ENCODE results near the gene ATP7B.

The ATP7B gene

GRCh38 chr13:52010890-52011631, at the start of gene ATP7B:
Gene ATP7B (minus strand): TSS chr13:52011450. CDS start chr13:52011337, 113 bp downstream.
- peak within 1 kb of the TSS; percentile 83 for H3K4me3 ChIP-seq (ENCODE audit: low read depth, low read length)
- TF ChIP-seq, protein P1, sequence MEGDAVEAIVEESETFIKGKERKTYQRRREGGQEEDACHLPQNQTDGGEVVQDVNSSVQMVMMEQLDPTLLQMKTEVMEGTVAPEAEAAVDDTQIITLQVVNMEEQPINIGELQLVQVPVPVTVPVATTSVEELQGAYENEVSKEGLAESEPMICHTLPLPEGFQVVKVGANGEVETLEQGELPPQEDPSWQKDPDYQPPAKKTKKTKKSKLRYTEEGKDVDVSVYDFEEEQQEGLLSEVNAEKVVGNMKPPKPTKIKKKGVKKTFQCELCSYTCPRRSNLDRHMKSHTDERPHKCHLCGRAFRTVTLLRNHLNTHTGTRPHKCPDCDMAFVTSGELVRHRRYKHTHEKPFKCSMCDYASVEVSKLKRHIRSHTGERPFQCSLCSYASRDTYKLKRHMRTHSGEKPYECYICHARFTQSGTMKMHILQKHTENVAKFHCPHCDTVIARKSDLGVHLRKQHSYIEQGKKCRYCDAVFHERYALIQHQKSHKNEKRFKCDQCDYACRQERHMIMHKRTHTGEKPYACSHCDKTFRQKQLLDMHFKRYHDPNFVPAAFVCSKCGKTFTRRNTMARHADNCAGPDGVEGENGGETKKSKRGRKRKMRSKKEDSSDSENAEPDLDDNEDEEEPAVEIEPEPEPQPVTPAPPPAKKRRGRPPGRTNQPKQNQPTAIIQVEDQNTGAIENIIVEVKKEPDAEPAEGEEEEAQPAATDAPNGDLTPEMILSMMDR (IDR thresholded peaks at IDR 0.05; ENCODE audit: insufficient read depth, low read depth, low read length, missing control alignments) = no peak
- DNase-seq (ENCODE audit: low read depth) = peak; percentile 18

GRCh38 chr13:52053460-52053859, 42.2 kb upstream of the ATP7B start:
- TF ChIP-seq, protein P1 (IDR thresholded peaks at IDR 0.05; ENCODE audit: insufficient read depth, low read depth, low read length, missing control alignments) = no peak
- H3K4me3 ChIP-seq (ENCODE audit: low read depth, low read length) = no peak overlapping the region
- no peak for DNase-seq (ENCODE audit: low read depth)

DNA sequence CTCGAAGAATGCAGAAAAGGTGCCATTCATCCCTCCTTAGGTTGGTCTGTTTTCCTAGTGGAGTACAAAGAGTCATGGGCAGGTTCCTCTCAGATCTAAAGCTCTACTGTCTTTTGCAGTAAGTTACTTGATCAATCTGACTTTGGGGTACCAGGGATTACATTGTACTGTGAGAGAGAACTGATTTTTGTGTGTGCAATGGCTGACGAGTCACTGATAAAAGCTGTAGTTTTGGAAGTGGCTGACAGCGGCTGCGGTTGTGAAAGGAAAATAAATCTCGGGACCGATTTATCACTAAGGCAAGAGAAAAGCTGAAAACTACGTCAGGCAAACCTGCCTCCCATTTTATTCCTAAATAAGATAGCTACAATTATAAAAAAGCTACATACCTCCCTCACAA, 40.1 kb upstream of the ATP7B start:
- TF ChIP-seq, protein P1 (IDR thresholded peaks at IDR 0.05; ENCODE audit: insufficient read depth, low read depth, low read length, missing control alignments) = no peak
- no peak overlapping the region for H3K4me3 ChIP-seq (ENCODE audit: low read depth, low read length)
- DNase-seq (ENCODE audit: low read depth) = no peak

- TF ChIP-seq, protein P1 (IDR thresholded peaks at IDR 0.05; ENCODE audit: insufficient read depth, low read depth, low read length, missing control alignments) = no peak
- no peak overlapping the region for H3K4me3 ChIP-seq (ENCODE audit: low read depth, low read length)
- DNase-seq (ENCODE audit: low read depth) = no peak
Observed at GRCh38 chr13:52048516-52048915, 37.3 kb upstream of the ATP7B start.

DNA sequence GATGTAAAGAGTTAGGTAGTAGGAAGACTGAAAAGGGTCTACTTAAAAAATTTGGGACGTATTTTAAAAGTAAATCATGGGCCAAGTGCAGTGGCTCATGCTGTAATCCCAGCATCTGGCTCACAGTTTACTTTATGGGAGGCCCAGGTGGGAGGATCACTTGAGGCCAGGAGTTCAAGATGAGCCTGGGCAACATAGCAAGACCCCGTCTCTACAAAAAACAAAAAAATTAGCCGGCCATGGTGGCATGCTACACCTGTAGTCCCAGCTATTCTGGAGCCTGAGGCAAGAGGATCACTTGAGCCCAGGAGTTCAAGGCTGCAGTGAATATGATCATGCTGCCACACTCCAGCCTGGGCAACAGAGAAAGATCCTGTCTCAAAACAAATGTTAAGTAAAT, 36.2 kb upstream of the ATP7B start:
- TF ChIP-seq, protein P1 (IDR thresholded peaks at IDR 0.05; ENCODE audit: insufficient read depth, low read depth, low read length, missing control alignments) = no peak

GRCh38 chr13:52043675-52044074, 32.4 kb upstream of the ATP7B start:
- DNase-seq (ENCODE audit: low read depth) = no peak
- TF ChIP-seq, protein P1 (IDR thresholded peaks at IDR 0.05; ENCODE audit: insufficient read depth, low read depth, low read length, missing control alignments) = no peak
- no peak overlapping the region for H3K4me3 ChIP-seq (ENCODE audit: low read depth, low read length)

More for the DNA sequence above, 36.2 kb upstream of the ATP7B start:
- no peak for DNase-seq (ENCODE audit: low read depth)
- H3K4me3 ChIP-seq (ENCODE audit: low read depth, low read length) = no peak overlapping the region

DNA sequence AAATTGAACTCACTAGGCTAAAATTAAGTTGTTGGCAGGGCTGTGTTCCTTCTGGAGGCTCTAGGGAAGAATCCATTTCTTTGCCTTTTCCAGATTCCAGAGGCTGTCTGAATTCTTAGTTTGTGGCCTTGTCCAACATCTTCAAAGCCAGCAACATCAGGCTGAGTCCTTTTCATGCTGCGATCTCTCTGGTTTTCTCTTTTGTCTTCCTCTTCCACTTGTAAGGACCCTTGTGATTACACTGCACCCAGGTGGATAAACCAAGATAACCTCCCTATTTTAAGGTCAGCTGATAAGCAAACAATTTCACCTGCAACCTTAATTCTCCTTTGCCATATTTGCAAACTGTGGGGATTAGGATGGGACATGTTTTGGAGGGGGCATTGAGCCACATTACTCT, 24.8 kb upstream of the ATP7B start:
- no peak overlapping the region for H3K4me3 ChIP-seq (ENCODE audit: low read depth, low read length)
- DNase-seq (ENCODE audit: low read depth) = no peak
- TF ChIP-seq, protein P1 (IDR thresholded peaks at IDR 0.05; ENCODE audit: insufficient read depth, low read depth, low read length, missing control alignments) = no peak

All from GM12865 (cell line).